HL-60 (cell line): ENCODE measurements around the gene PRODH2.
"Not testable (repeated sequence)": the region's sequence is repeated elsewhere in the genome, so short reads cannot be mapped to it uniquely, and the experiment has no call there.

ENCODE experiments used
- DNase-seq, 2 experiments: peaks; one replicate each; pipeline ENCODE4 v3.0.0-alpha.2; 2010 to 2020; ENCODE audit warnings: low read depth in 1 of 2, low spot score in 1 of 2
- H3K27ac ChIP-seq: fragments of 250-450 bp; sonication (Bioruptor Pico); replicated peaks from 2 replicates; pipeline ENCODE4 v1.5.1; 2020; ENCODE audit warnings: mild to moderate bottlenecking, moderate library complexity
- H3K27me3 ChIP-seq: fragments of 250-450 bp; sonication (Bioruptor Pico); 2 replicates; pipeline ENCODE4 v1.5.1; 2021; ENCODE audit warnings: mild to moderate bottlenecking, moderate library complexity; ENCODE audit not compliant: insufficient read depth, poor library complexity, severe bottlenecking
- H3K4me3 ChIP-seq: replicated peaks from 2 replicates; pipeline ENCODE4 v1.5.1; 2011; ENCODE audit warnings: mild to moderate bottlenecking, control low read depth, low read length; ENCODE audit not compliant: insufficient read depth
- GABPA ChIP-seq: IDR thresholded peaks from 2 replicates; pipeline ENCODE4 v1.6.1; 2012; ENCODE audit warnings: low read depth
- POLR2AphosphoS5 ChIP-seq: IDR thresholded peaks from 2 replicates; pipeline ENCODE4 v1.6.1; 2012; ENCODE audit warnings: low read depth
- SPI1 ChIP-seq: IDR thresholded peaks from 2 replicates; pipeline ENCODE4 v1.6.1; 2012; ENCODE audit warnings: low read depth, mild to moderate bottlenecking, borderline replicate concordance
- TF ChIP-seq, protein P1 (sequence below): IDR thresholded peaks from one replicate; pipeline ENCODE4 v1.5.1; 2011; ENCODE audit warnings: low read length, control low read depth, inconsistent platforms; ENCODE audit not compliant: insufficient read depth
- TF ChIP-seq, protein P2 (sequence below): IDR thresholded peaks from 2 replicates; pipeline ENCODE4 v1.6.1; 2012; ENCODE audit warnings: low read depth; ENCODE audit not compliant: insufficient replicate concordance

Gene PRODH2

DNA sequence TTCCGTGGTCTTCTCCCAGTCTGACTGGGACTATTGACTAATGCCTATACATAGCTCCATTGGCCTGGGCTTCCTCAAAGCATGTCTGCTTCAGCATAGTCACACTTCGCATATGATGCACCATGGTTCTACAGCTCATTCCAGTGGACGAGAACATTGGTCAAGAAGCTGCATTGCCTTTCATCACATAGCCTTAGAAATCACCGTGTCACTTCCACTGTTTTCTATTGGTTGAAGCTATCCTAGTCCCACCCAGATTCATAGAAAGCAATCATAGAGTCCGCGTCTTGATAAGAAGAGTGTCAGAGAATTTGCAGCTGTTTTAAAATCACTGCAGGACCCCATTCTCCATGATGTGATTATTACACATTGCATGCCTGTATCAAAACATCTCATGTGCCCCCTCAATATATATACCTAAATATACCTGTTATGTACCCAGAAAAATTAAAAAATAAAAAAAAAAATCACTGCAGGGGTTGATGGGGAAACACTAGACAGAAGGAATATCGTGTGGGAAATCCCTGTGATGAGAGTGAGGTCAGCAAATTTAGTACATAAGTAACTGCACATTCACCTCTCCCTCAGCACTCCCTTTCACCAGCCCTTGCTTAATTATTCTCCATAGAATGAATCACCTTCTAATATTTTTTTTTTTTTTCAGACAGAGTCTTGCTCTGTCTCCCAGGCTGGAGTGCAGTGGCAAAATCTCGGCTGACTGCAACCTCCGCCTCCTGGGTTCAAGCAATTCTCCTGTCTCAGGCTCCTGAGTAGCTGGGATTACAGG lies 39.4 kb downstream of the PRODH2 start:
- TF ChIP-seq SPI1 (no peak), GABPA (no peak), POLR2AphosphoS5 (no peak)
- TF ChIP-seq, protein P1, sequence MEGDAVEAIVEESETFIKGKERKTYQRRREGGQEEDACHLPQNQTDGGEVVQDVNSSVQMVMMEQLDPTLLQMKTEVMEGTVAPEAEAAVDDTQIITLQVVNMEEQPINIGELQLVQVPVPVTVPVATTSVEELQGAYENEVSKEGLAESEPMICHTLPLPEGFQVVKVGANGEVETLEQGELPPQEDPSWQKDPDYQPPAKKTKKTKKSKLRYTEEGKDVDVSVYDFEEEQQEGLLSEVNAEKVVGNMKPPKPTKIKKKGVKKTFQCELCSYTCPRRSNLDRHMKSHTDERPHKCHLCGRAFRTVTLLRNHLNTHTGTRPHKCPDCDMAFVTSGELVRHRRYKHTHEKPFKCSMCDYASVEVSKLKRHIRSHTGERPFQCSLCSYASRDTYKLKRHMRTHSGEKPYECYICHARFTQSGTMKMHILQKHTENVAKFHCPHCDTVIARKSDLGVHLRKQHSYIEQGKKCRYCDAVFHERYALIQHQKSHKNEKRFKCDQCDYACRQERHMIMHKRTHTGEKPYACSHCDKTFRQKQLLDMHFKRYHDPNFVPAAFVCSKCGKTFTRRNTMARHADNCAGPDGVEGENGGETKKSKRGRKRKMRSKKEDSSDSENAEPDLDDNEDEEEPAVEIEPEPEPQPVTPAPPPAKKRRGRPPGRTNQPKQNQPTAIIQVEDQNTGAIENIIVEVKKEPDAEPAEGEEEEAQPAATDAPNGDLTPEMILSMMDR = no peak
- TF ChIP-seq, protein P2, sequence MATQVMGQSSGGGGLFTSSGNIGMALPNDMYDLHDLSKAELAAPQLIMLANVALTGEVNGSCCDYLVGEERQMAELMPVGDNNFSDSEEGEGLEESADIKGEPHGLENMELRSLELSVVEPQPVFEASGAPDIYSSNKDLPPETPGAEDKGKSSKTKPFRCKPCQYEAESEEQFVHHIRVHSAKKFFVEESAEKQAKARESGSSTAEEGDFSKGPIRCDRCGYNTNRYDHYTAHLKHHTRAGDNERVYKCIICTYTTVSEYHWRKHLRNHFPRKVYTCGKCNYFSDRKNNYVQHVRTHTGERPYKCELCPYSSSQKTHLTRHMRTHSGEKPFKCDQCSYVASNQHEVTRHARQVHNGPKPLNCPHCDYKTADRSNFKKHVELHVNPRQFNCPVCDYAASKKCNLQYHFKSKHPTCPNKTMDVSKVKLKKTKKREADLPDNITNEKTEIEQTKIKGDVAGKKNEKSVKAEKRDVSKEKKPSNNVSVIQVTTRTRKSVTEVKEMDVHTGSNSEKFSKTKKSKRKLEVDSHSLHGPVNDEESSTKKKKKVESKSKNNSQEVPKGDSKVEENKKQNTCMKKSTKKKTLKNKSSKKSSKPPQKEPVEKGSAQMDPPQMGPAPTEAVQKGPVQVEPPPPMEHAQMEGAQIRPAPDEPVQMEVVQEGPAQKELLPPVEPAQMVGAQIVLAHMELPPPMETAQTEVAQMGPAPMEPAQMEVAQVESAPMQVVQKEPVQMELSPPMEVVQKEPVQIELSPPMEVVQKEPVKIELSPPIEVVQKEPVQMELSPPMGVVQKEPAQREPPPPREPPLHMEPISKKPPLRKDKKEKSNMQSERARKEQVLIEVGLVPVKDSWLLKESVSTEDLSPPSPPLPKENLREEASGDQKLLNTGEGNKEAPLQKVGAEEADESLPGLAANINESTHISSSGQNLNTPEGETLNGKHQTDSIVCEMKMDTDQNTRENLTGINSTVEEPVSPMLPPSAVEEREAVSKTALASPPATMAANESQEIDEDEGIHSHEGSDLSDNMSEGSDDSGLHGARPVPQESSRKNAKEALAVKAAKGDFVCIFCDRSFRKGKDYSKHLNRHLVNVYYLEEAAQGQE = no peak
- DNase-seq = no peak
- Histone ChIP-seq H3K4me3 (no peak overlapping the region), H3K27ac (no peak overlapping the region), H3K27me3 (no peaks in the 10 kb centered on the region)

DNA sequence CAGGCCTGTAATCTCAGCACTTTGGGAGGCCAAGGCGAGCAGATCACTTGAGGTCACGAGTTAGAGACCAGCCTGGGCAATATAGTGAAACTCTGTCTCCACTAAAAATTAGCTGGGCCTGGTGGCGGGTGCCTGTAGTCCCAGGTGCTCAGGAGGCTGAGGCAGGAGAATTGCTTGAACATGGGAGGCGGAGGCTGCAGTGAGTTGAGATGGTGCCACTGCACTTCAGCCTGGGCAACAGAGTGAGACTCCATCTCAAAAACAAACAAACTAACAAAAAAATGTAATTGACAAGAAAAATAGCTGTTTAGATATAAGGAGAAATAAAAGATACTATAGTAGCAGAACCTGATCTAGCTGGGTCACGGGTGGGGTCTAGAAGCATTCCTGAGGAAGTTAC lies 40.3 kb downstream of the PRODH2 start:
- DNase-seq, H3K27me3 ChIP-seq, H3K27ac ChIP-seq, H3K4me3 ChIP-seq: not testable (repeated sequence)

DNA sequence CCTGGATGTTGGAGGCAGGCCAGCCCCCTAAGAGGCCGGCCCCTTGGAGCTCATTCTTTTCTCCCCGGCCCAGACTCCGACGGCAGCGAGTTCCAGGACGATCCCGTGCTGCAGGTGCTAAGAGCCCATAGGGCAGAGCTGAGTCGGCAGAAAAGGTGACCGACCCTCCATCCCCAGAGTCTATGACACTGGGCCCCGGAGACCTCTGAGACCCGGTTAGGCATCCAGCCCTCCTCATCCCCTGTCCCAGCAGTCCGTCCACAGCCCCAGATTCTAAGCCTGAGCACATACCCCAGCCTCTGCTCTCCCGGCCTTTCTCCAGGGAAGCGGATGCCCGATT lies 44.6 kb downstream of the PRODH2 start:
- Histone ChIP-seq H3K4me3 (no peak overlapping the region), H3K27ac (no peak overlapping the region), H3K27me3 (no peaks in the 10 kb centered on the region)
- DNase-seq = no peak
- TF ChIP-seq, protein P1 = no peak

DNA sequence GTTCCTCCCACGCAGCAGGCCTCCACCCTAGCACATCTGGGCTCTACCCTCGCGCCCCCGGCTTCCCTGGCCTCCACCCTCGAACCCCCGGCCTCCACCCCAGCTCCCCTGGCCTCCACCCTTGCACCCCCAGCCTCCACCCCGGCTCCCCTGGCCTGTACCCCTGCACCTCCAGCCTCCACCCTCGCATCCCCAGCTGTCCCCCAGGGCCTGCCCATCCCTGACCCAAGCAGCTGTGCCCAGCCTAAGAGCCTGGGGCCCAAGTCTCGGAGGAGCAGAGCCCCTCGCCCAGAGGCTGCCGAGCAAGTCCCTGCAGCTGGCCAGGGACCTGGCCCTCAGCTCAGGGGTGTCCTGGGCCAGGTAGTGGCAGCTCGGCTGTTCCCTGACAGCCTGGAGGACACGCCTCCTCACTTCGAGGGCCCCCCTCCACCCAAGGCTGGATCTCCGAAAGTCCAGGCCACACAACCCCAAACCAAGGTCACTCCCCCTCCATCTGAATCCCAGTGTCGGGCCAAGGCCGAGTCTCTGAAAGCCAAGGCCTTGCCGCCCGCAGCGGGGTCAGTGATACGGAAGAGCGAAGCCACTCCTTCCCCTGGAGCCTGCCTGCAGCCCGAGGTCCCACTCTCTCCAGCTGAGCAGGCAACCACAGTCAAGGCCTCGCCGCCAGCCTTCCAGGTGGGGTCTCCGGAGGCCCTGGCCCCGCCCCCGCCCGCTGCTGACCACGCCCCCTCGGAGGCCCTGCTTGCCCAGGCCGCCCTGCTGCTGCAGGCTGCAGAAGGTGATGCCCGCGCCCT lies 45.2 kb downstream of the PRODH2 start:
- no peaks in the 10 kb centered on the region for H3K27me3 ChIP-seq
- no peak overlapping the region for H3K27ac ChIP-seq
- DNase-seq = no peak
- no peak overlapping the region for H3K4me3 ChIP-seq
- TF ChIP-seq, protein P2 = no peak
- TF ChIP-seq POLR2AphosphoS5 (no peak), GABPA (no peak), SPI1 (no peak)
- TF ChIP-seq, protein P1 = no peak
